ENCODE results near the gene RO60. TPM values are rescaled to one million over a fixed set of nuclear protein-coding genes. Genes with fewer than 3 reads are reported as not detected.

The RO60 gene
- 67.2 TPM for total RNA-seq
- 100 to 1,000 TPM; 119 to 157 (median 133) TPM for polyA plus RNA-seq

DNA sequence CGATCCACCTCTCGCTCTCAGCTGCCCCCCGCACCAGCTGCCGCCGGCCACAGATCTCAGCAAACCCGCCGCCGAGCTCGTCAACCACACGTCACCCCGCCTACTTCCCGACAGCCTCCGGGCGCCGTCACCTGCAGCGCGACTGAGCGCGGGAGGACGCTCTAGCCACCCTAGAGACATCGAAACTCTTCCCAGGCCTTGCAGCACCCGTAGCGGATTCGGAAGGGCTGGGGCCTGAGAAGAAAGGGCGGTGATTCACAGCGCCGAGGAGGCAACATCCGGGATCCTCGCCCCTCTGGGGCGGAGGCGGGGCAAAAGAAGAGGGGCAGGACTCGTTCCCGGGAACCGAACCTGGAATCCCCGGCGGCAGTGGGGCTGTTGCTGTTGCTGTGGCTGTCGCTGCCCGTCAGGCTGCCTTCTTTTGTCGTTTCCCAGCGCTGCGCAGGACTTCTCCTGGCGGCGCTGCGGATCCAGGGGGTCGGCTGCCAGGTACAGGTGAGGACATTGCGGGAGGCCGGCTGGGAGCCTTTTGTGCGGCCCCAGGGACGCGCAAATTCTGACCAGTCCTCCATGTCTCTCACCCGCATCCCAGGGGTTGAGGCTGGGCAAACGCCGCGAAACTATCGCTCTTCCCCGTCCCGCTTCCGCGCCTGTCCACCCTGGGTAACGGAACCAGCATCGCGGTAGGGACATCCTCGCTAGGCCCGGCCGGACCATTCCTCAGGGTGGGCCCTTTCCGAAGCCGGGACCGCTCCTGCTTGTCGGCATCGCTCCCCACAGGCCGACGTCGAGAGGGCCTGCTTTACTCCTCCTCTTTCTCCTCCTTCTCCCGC lies at the start of gene RO60, which contains the start of gene UCHL5:
TSS of gene RO60 (plus strand) at position 331 of the 833 bp plus-strand sequence. CDS start 9,443 bp downstream, outside the sequence.
TSS of gene UCHL5 (minus strand) at position 79 of the 833 bp plus-strand sequence. CDS start 100 bp downstream, outside the sequence.
- peak within 1 kb of the TSS; percentile 95 for H3K4me3 ChIP-seq (ENCODE audit: low read depth, low read length)
- H3K4me1 ChIP-seq (ENCODE audit: control insufficient read depth, insufficient read depth, low read length, poor library complexity, severe bottlenecking), result peaks cover 46% of the 10 kb centered on the region
- peak within 1 kb of the TSS; percentile 91 for H3K27ac ChIP-seq (ENCODE audit: insufficient read depth, low read length, poor library complexity, severe bottlenecking)
- DNase-seq, result peak; percentile 90 to 98 (median 94)
- Mint-ChIP-seq H3K4me1 (peaks cover 17 to 79% (median 51%) of the 10 kb centered on the region in 4 donors), H3K27ac (peak within 1 kb of the TSS; percentile 97 to 99 (median 99)), H3K4me3 (peak within 1 kb of the TSS; percentile 93 to 100 (median 98)), H3K9me3 (no peaks in the 10 kb centered on the region), H3K36me3 (peaks cover 8% of the 10 kb centered on the region), H3K27me3 (no peaks in the 10 kb centered on the region)
- H3K36me3 ChIP-seq (ENCODE audit: control insufficient read depth, insufficient read depth, low read length), result no peaks in the 10 kb centered on the region
- peak; percentile 97 to 98 for ATAC-seq (ENCODE audit: low read depth in 2 of 2)
- no peaks in the 10 kb centered on the region for H3K27me3 ChIP-seq (ENCODE audit: control insufficient read depth, insufficient read depth, low read length)
- H3K9me3 ChIP-seq (ENCODE audit: control insufficient read depth in 2 of 2, low read length in 2 of 2), result no peaks in the 10 kb centered on the region

DNA sequence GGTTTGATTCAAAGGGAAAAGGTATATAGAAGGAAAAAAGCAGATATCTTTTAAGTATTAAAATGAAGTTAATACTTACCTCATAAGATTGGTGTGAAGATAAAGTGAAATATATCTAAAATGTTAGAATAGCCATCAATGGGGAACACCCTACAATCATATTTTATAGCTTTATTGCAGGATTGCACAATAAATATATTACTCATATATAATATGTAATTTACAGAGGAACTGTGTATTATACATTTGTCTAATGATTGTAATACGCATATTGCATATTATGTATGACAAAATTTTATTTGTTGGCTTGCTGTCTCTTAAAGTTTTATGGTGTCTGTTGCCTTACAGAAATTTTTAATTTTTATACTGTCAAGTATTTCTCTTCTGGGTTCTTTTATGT lies 48.0 kb upstream of the RO60 start:
- Mint-ChIP-seq H3K4me1 (peaks cover 0 to 8% (median 3%) of the 10 kb centered on the region in 4 donors), H3K9me3 (no peaks in the 10 kb centered on the region), H3K27me3 (no peaks in the 10 kb centered on the region), H3K4me3 (no peak overlapping the region), H3K27ac (no peak overlapping the region), H3K36me3 (peaks cover 6% of the 10 kb centered on the region)
- no peak for DNase-seq
- H3K27ac ChIP-seq (ENCODE audit: insufficient read depth, low read length, poor library complexity, severe bottlenecking), result no peak overlapping the region
- no peaks in the 10 kb centered on the region for H3K4me1 ChIP-seq (ENCODE audit: control insufficient read depth, insufficient read depth, low read length, poor library complexity, severe bottlenecking)
- no peaks in the 10 kb centered on the region for H3K9me3 ChIP-seq (ENCODE audit: control insufficient read depth in 2 of 2, low read length in 2 of 2)
- peaks cover 7% of the 10 kb centered on the region for H3K36me3 ChIP-seq (ENCODE audit: control insufficient read depth, insufficient read depth, low read length)
- no peaks in the 10 kb centered on the region for H3K27me3 ChIP-seq (ENCODE audit: control insufficient read depth, insufficient read depth, low read length)
- no peak overlapping the region for H3K4me3 ChIP-seq (ENCODE audit: low read depth, low read length)
- no peak for ATAC-seq (ENCODE audit: low read depth in 2 of 2)

DNA sequence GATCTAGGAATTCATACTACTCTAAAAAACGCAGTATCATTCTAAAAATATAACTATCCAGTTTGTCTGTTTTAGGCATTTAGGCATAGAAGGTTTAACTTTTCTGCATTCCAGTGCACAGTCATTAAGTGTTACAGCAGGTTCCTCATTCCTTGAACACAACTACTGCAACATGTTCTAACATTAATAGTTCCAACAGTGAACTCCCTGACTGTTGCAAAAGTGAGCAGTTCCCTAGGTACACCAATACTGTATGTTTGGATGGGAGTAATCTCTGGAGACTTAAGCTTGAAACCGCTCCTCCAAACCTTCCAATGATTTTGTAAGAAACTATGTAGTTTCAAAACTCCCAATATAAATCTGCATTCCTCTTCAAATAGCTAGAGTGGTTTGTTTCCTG lies 46.4 kb upstream of the RO60 start:
- ATAC-seq (ENCODE audit: low read depth in 2 of 2) (no peak), DNase-seq (no peak)
- no peak overlapping the region for H3K27ac ChIP-seq (ENCODE audit: insufficient read depth, low read length, poor library complexity, severe bottlenecking)
- Mint-ChIP-seq H3K36me3 (peaks cover 4% of the 10 kb centered on the region), H3K9me3 (no peaks in the 10 kb centered on the region), H3K27me3 (no peaks in the 10 kb centered on the region), H3K27ac (no peak overlapping the region), H3K4me1 (peaks cover 0 to 8% (median 0%) of the 10 kb centered on the region in 4 donors), H3K4me3 (no peak overlapping the region)
- no peaks in the 10 kb centered on the region for H3K27me3 ChIP-seq (ENCODE audit: control insufficient read depth, insufficient read depth, low read length)
- H3K9me3 ChIP-seq (ENCODE audit: control insufficient read depth in 2 of 2, low read length in 2 of 2), result no peaks in the 10 kb centered on the region
- no peaks in the 10 kb centered on the region for H3K4me1 ChIP-seq (ENCODE audit: control insufficient read depth, insufficient read depth, low read length, poor library complexity, severe bottlenecking)
- H3K36me3 ChIP-seq (ENCODE audit: control insufficient read depth, insufficient read depth, low read length), result peaks cover 7% of the 10 kb centered on the region
- H3K4me3 ChIP-seq (ENCODE audit: low read depth, low read length), result no peak overlapping the region

DNA sequence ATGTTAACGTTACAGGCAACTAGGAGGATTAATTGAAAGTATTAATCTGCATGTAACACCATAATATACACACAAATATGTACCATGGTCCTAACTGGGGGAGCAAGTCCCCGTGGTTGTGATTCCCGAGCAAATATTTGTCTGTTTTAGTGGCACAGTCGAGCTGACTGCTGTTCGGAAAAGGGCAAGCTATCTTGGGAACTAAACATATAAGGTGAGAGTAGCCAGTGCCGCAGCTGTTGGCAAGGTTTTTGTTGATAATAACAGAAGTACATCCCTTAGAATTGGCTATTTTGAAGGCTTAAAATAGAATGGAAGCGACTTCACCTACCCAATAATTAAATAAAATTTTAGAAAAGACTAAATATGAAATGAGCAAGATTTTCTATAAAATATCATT lies 45.7 kb upstream of the RO60 start:
- H3K4me3 ChIP-seq (ENCODE audit: low read depth, low read length), result no peak overlapping the region
- H3K4me1 ChIP-seq (ENCODE audit: control insufficient read depth, insufficient read depth, low read length, poor library complexity, severe bottlenecking), result no peaks in the 10 kb centered on the region
- H3K9me3 Mint-ChIP-seq, result no peaks in the 10 kb centered on the region
- no peak for DNase-seq
- peaks cover 0 to 8% (median 0%) of the 10 kb centered on the region in 4 donors for H3K4me1 Mint-ChIP-seq
- peaks cover 7% of the 10 kb centered on the region for H3K36me3 ChIP-seq (ENCODE audit: control insufficient read depth, insufficient read depth, low read length)
- H3K27ac Mint-ChIP-seq, result no peak overlapping the region
- no peak overlapping the region for H3K27ac ChIP-seq (ENCODE audit: insufficient read depth, low read length, poor library complexity, severe bottlenecking)
- peaks cover 4% of the 10 kb centered on the region for H3K36me3 Mint-ChIP-seq
- no peaks in the 10 kb centered on the region for H3K9me3 ChIP-seq (ENCODE audit: control insufficient read depth in 2 of 2, low read length in 2 of 2)
- no peaks in the 10 kb centered on the region for H3K27me3 ChIP-seq (ENCODE audit: control insufficient read depth, insufficient read depth, low read length)
- H3K4me3 Mint-ChIP-seq, result no peak overlapping the region
- ATAC-seq (ENCODE audit: low read depth in 2 of 2), result no peak
- H3K27me3 Mint-ChIP-seq, result no peaks in the 10 kb centered on the region

DNA sequence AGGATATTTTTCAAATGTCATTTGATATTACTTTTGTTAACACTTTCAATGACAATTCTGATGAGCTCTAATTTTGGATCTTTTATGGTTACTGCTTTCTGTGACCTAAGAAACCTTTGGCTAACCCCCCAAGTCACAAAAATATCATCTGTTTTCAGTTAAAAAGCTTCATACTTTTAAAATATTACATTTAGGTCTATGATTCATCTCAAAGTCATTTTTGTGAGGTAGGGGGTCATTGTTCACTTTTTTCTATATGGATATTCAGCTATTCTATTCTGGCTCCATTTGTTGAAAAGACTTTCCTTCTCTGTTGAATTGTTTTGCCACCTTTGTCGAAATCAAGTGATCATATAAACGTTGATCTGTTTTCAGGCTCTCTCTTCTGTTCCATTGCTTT lies 45.0 kb upstream of the RO60 start:
- Histone ChIP-seq H3K9me3 (ENCODE audit: control insufficient read depth in 2 of 2, low read length in 2 of 2) (no peaks in the 10 kb centered on the region), H3K27me3 (ENCODE audit: control insufficient read depth, insufficient read depth, low read length) (no peaks in the 10 kb centered on the region), H3K27ac (ENCODE audit: insufficient read depth, low read length, poor library complexity, severe bottlenecking) (no peak overlapping the region), H3K4me3 (ENCODE audit: low read depth, low read length) (no peak overlapping the region), H3K36me3 (ENCODE audit: control insufficient read depth, insufficient read depth, low read length) (peaks cover 7% of the 10 kb centered on the region), H3K4me1 (ENCODE audit: control insufficient read depth, insufficient read depth, low read length, poor library complexity, severe bottlenecking) (no peaks in the 10 kb centered on the region)
- DNase-seq, result no peak
- H3K27me3 Mint-ChIP-seq, result no peaks in the 10 kb centered on the region
- ATAC-seq (ENCODE audit: low read depth in 2 of 2), result no peak
- no peak overlapping the region for H3K27ac Mint-ChIP-seq
- no peaks in the 10 kb centered on the region for H3K9me3 Mint-ChIP-seq
- H3K4me1 Mint-ChIP-seq, result peaks cover 0 to 8% (median 0%) of the 10 kb centered on the region in 4 donors
- H3K4me3 Mint-ChIP-seq, result no peak overlapping the region
- H3K36me3 Mint-ChIP-seq, result peaks cover 4% of the 10 kb centered on the region

DNA sequence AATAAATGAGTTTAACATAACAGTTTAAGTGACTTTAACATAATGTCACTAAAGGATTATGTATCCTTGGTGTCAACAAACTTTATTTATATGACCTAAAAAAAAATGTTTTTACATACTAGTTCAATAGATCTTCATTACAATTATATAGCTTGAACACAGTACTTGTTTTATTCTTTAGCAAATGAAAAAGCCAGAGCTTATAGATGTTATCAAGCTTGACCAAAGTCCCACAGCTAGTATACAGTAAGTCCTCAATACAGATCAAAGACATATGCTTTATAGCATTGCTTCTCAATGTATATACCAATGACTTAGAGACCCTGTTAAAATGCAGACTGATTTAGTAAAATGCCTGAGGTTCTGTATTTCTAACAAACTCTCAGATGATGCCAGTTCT lies 42.6 kb upstream of the RO60 start:
- H3K4me3 ChIP-seq (ENCODE audit: low read depth, low read length), result no peak overlapping the region
- H3K4me1 ChIP-seq (ENCODE audit: control insufficient read depth, insufficient read depth, low read length, poor library complexity, severe bottlenecking), result no peaks in the 10 kb centered on the region
- Mint-ChIP-seq H3K27ac (no peak overlapping the region), H3K4me1 (peaks cover 0 to 2% (median 0%) of the 10 kb centered on the region in 4 donors), H3K36me3 (peaks cover 4% of the 10 kb centered on the region), H3K27me3 (no peaks in the 10 kb centered on the region), H3K4me3 (no peak overlapping the region), H3K9me3 (no peaks in the 10 kb centered on the region)
- H3K27ac ChIP-seq (ENCODE audit: insufficient read depth, low read length, poor library complexity, severe bottlenecking), result no peak overlapping the region
- ATAC-seq (ENCODE audit: low read depth in 2 of 2) (no peak), DNase-seq (no peak)
- H3K9me3 ChIP-seq (ENCODE audit: control insufficient read depth in 2 of 2, low read length in 2 of 2), result no peaks in the 10 kb centered on the region
- H3K36me3 ChIP-seq (ENCODE audit: control insufficient read depth, insufficient read depth, low read length), result peaks cover 10% of the 10 kb centered on the region
- no peaks in the 10 kb centered on the region for H3K27me3 ChIP-seq (ENCODE audit: control insufficient read depth, insufficient read depth, low read length)

DNA sequence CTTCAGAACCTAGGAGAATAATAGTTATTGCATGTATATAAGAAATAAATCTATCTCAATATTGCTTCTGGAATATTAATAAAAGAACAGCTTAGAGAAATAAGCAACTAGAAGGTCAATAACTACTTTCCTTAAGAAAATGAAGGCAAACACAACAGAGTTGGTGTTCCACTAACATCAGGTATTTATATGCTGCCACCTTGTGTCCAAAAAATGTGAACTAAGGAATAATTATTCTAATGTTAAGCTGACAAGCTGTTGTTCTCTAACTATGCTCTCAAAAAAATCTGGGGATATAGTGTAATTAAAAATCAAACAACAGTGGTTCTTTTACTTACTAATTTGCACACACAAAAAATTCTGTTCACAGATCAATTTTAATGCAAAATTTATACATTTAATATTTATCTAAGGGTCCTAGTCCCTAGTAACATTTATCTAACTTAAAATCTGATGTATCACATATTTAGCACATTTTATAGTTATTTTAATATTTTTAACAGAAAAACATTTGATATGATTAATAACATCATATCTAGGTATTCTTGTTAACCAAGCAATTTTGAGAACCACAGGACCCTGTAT lies 39.9 kb upstream of the RO60 start:
- DNase-seq (peak in 2 of 3 donors; percentile 48 to 60), ATAC-seq (ENCODE audit: low read depth in 2 of 2) (peak in 1 of 2 donors; percentile 47)
- no peak overlapping the region for H3K4me3 Mint-ChIP-seq
- no peaks in the 10 kb centered on the region for H3K9me3 ChIP-seq (ENCODE audit: control insufficient read depth in 2 of 2, low read length in 2 of 2)
- H3K27me3 ChIP-seq (ENCODE audit: control insufficient read depth, insufficient read depth, low read length), result no peaks in the 10 kb centered on the region
- H3K36me3 Mint-ChIP-seq, result peaks cover 7% of the 10 kb centered on the region
- no peaks in the 10 kb centered on the region for H3K9me3 Mint-ChIP-seq
- no peaks in the 10 kb centered on the region for H3K27me3 Mint-ChIP-seq
- no peaks in the 10 kb centered on the region for H3K4me1 ChIP-seq (ENCODE audit: control insufficient read depth, insufficient read depth, low read length, poor library complexity, severe bottlenecking)
- H3K27ac ChIP-seq (ENCODE audit: insufficient read depth, low read length, poor library complexity, severe bottlenecking), result no peak overlapping the region
- H3K27ac Mint-ChIP-seq, result no peak overlapping the region
- peaks cover 20% of the 10 kb centered on the region for H3K36me3 ChIP-seq (ENCODE audit: control insufficient read depth, insufficient read depth, low read length)
- H3K4me1 Mint-ChIP-seq, result no peaks in the 10 kb centered on the region
- H3K4me3 ChIP-seq (ENCODE audit: low read depth, low read length), result no peak overlapping the region

All from CD4-positive, CD25-positive, alpha-beta regulatory T cell (primary cell).